IMR-90 (cell line): Measurements from ENCODE around the gene EIF4ENIF1. TPM values are rescaled to one million over a fixed set of nuclear protein-coding genes. Genes with fewer than 3 reads are reported as not detected.

Source experiments
- ATAC-seq: fragments of 200-7000 bp; cut with Tn5 transposase; 2 replicates; pipeline ENCODE4 v1.9.1; 2020; ENCODE audit warnings: low read depth, mild to moderate bottlenecking, moderate library complexity
- BruUV-seq: library from RNA; stranded (reverse); fragments of 400-500 nt; replicated peaks from 2 replicates; lab custom pipeline; 2021; lab: Mats Ljungman, UMichigan
- CTCF ChIA-PET: fragments of 300-600 bp; formaldehyde crosslinking; extraction: SDS; loops from one replicate; lab custom pipeline; 2021; ENCODE audit warnings: antibody characterized with exemption; lab: Yijun Ruan, JAX
- POLR2A ChIA-PET: fragments of 300-600 bp; sonication (Branson Sonifier 250); formaldehyde crosslinking; loops from one replicate; lab custom pipeline; 2022; ENCODE audit warnings: antibody characterized with exemption; ENCODE audit not compliant: unreplicated experiment; lab: Charles Lee
- DNase-seq: peaks from one replicate; pipeline ENCODE4 v3.0.0; 2013
- H2AFZ ChIP-seq: replicated peaks from 2 replicates; pipeline ENCODE3; 2013; ENCODE audit warnings: low read length, mild to moderate bottlenecking; ENCODE audit not compliant: poor library complexity
- H2AK5ac ChIP-seq: 2 replicates; pipeline ENCODE4 v1.6.1; 2013; ENCODE audit warnings: low read depth, low read length, inconsistent platforms
- H2AK9ac ChIP-seq: replicated peaks from 2 replicates; pipeline ENCODE3; 2013; ENCODE audit warnings: mild to moderate bottlenecking, low read depth, low read length, moderate library complexity; ENCODE audit not compliant: poor library complexity
- H2BK120ac ChIP-seq: 2 replicates; pipeline ENCODE4 v1.6.1; 2013; ENCODE audit warnings: low read depth, low read length, inconsistent platforms
- H2BK15ac ChIP-seq: 3 replicates; pipeline ENCODE4 v1.6.1; 2013; ENCODE audit warnings: low read depth, low read length, inconsistent platforms
- H2BK20ac ChIP-seq: 2 replicates; pipeline ENCODE4 v1.6.1; 2013; ENCODE audit warnings: low read depth, mild to moderate bottlenecking, inconsistent platforms, low read length, moderate library complexity
- H2BK5ac ChIP-seq: 2 replicates; pipeline ENCODE4 v1.6.1; 2013; ENCODE audit warnings: mild to moderate bottlenecking, low read depth, low read length, inconsistent platforms; ENCODE audit not compliant: poor library complexity, severe bottlenecking
- H3K14ac ChIP-seq: replicated peaks from 2 replicates; pipeline ENCODE4 v1.6.1; 2013; ENCODE audit warnings: low read depth, low read length, inconsistent platforms
- H3K18ac ChIP-seq: 2 replicates; pipeline ENCODE4 v1.6.1; 2013; ENCODE audit warnings: low read depth, low read length, control low read depth
- H3K23ac ChIP-seq: 2 replicates; pipeline ENCODE4 v1.6.1; 2013; ENCODE audit warnings: low read depth, low read length, inconsistent platforms
- H3K27ac ChIP-seq: 2 replicates; pipeline ENCODE4 v1.5.1; 2013; ENCODE audit warnings: mild to moderate bottlenecking, control low read depth, low read length; ENCODE audit not compliant: insufficient read depth
- H3K27me3 ChIP-seq: 2 replicates; pipeline ENCODE4 v1.6.1; 2013; ENCODE audit warnings: low read length; ENCODE audit not compliant: control insufficient read depth, insufficient read depth
- H3K36me3 ChIP-seq: 2 replicates; pipeline ENCODE4 v1.6.1; 2013; ENCODE audit warnings: low read length, mixed read lengths; ENCODE audit not compliant: control insufficient read depth, insufficient read depth
- H3K4ac ChIP-seq: 2 replicates; pipeline ENCODE4 v1.6.1; 2013; ENCODE audit warnings: low read depth, low read length, inconsistent platforms
- H3K4me1 ChIP-seq: 2 replicates; pipeline ENCODE4 v1.6.1; 2013; ENCODE audit warnings: low read length, mixed read lengths; ENCODE audit not compliant: control insufficient read depth, insufficient read depth
- H3K4me2 ChIP-seq: 2 replicates; pipeline ENCODE4 v1.6.1; 2013; ENCODE audit warnings: low read depth, mild to moderate bottlenecking, control low read depth, low read length, moderate library complexity
- H3K4me3 ChIP-seq: 2 replicates; pipeline ENCODE4 v1.5.1; 2013; ENCODE audit warnings: low read depth, mild to moderate bottlenecking, control low read depth, low read length, moderate library complexity; ENCODE audit not compliant: insufficient read depth
- H3K56ac ChIP-seq: 2 replicates; pipeline ENCODE4 v1.6.1; 2013; ENCODE audit warnings: low read length, inconsistent platforms; ENCODE audit not compliant: insufficient read depth; ENCODE audit errors: extremely low read depth
- H3K79me1 ChIP-seq, 2 experiments: 2 replicates each; pipeline ENCODE4 v1.6.1; 2013; ENCODE audit warnings: low read length in 2 of 2, inconsistent platforms in 1 of 2, low read depth in 1 of 2
- H3K9ac ChIP-seq: 2 replicates; pipeline ENCODE4 v1.6.1; 2013; ENCODE audit warnings: low read depth, low read length, control low read depth
- H3K9me1 ChIP-seq: 2 replicates; pipeline ENCODE4 v1.6.1; 2013; ENCODE audit warnings: low read length, inconsistent platforms; ENCODE audit not compliant: insufficient read depth
- H3K9me3 ChIP-seq: 2 replicates; pipeline ENCODE4 v1.6.1; 2013; ENCODE audit warnings: low read length; ENCODE audit not compliant: control insufficient read depth, insufficient read depth
- H4K20me1 ChIP-seq: 2 replicates; pipeline ENCODE4 v1.6.1; 2013; ENCODE audit warnings: low read length, inconsistent platforms; ENCODE audit not compliant: insufficient read depth
- H4K5ac ChIP-seq: 2 replicates; pipeline ENCODE4 v1.6.1; 2013; ENCODE audit warnings: mild to moderate bottlenecking, low read depth, low read length, control low read depth
- H4K8ac ChIP-seq, 2 experiments: 2 replicates each; pipeline ENCODE4 v1.6.1; 2013; ENCODE audit warnings: low read depth in 2 of 2, low read length in 2 of 2, control low read depth in 1 of 2, inconsistent platforms in 1 of 2
- H4K91ac ChIP-seq: 2 replicates; pipeline ENCODE4 v1.6.1; 2013; ENCODE audit warnings: low read depth, low read length, inconsistent platforms; ENCODE audit not compliant: insufficient read depth
- BHLHE40 ChIP-seq: fragments of 150-350 bp; IDR thresholded peaks from 2 replicates; pipeline ENCODE4 v1.6.1; 2016; ENCODE audit warnings: mild to moderate bottlenecking, low read depth, low read length
- CEBPB ChIP-seq: IDR thresholded peaks from 2 replicates; pipeline ENCODE4 v1.6.1; 2012; ENCODE audit warnings: low read depth, low read length, improper control_type of control experiment
- CHD1 ChIP-seq: IDR thresholded peaks from 2 replicates; pipeline ENCODE4 v1.6.1; 2012; ENCODE audit warnings: low read depth, low read length, improper control_type of control experiment
- CTCF ChIP-seq: conservative IDR thresholded peaks from 2 replicates; pipeline ENCODE4 v1.5.1; 2012; ENCODE audit warnings: mild to moderate bottlenecking, low read depth, low read length, improper control_type of control experiment
- ELK1 ChIP-seq: fragments of 150-350 bp; IDR thresholded peaks from 2 replicates; pipeline ENCODE4 v1.6.1; 2016; ENCODE audit warnings: low read depth, mild to moderate bottlenecking, low read length, moderate library complexity, borderline replicate concordance
- FOS ChIP-seq: fragments of 150-350 bp; IDR thresholded peaks from 2 replicates; pipeline ENCODE4 v1.6.1; 2016; ENCODE audit warnings: low read depth, low read length
- MAFK ChIP-seq: IDR thresholded peaks from 2 replicates; pipeline ENCODE4 v1.6.1; 2012; ENCODE audit warnings: low read depth, low read length, improper control_type of control experiment
- MAZ ChIP-seq: IDR thresholded peaks from 2 replicates; pipeline ENCODE4 v1.6.1; 2012; ENCODE audit warnings: low read depth, mild to moderate bottlenecking, low read length, improper control_type of control experiment, moderate library complexity, borderline replicate concordance
- MXI1 ChIP-seq: IDR thresholded peaks from 2 replicates; pipeline ENCODE4 v1.6.1; 2012; ENCODE audit warnings: low read depth, mild to moderate bottlenecking, low read length, moderate library complexity, borderline replicate concordance
- NFE2L2 ChIP-seq: fragments of 150-350 bp; IDR thresholded peaks from 2 replicates; pipeline ENCODE4 v1.6.1; 2016; ENCODE audit warnings: low read depth, mild to moderate bottlenecking, low read length
- POLR2A ChIP-seq: IDR thresholded peaks from 2 replicates; pipeline ENCODE4 v1.6.1; 2012; ENCODE audit warnings: mild to moderate bottlenecking, low read depth, low read length
- RAD21 ChIP-seq: IDR thresholded peaks from 2 replicates; pipeline ENCODE4 v1.6.1; 2012; ENCODE audit warnings: low read length, improper control_type of control experiment
- RCOR1 ChIP-seq: IDR thresholded peaks from 2 replicates; pipeline ENCODE4 v1.6.1; 2012; ENCODE audit warnings: mild to moderate bottlenecking, low read length, improper control_type of control experiment; ENCODE audit not compliant: insufficient replicate concordance
- RFX5 ChIP-seq: IDR thresholded peaks from 2 replicates; pipeline ENCODE4 v1.8.0; 2012; ENCODE audit warnings: low read depth, mild to moderate bottlenecking, low read length, moderate library complexity
- SMC3 ChIP-seq: fragments of 150-350 bp; IDR thresholded peaks from 2 replicates; pipeline ENCODE4 v1.6.1; 2016; ENCODE audit warnings: low read depth, mild to moderate bottlenecking, antibody characterized with exemption, low read length, moderate library complexity
- USF2 ChIP-seq: fragments of 150-350 bp; IDR thresholded peaks from 2 replicates; pipeline ENCODE4 v1.6.1; 2017; ENCODE audit warnings: mild to moderate bottlenecking, antibody characterized with exemption, low read length, low read depth
- WGBS, 2 experiments: methylation state at CpG; one replicate each; pipeline versions ENCODE4 v1.1.5 to v1.1.7; 2013; ENCODE audit warnings: missing lambda C conversion rate in 2 of 2; ENCODE audit not compliant: insufficient read length in 1 of 2; ENCODE audit errors: extremely low coverage in 2 of 2; 5-methylcytosine and 5-hydroxymethylcytosine counted together
- dilution Hi-C: fragments of 300-500 bp; cut with HindIII; formaldehyde crosslinking; loops from one replicate; pipeline ENCODE4 v1.14.3; 2018; ENCODE audit warnings: low sequenced_read_pairs; ENCODE audit not compliant: unreplicated experiment
- in situ Hi-C: fragments of 300-500 bp; cut with MboI; formaldehyde crosslinking; loops from 3 replicates; pipeline ENCODE4 v1.14.3; 2019; ENCODE audit warnings: low sequenced_read_pairs, inconsistent platforms, mixed read lengths
- intact Hi-C: fragments of 100-400 bp; cut with micrococcal nuclease; formaldehyde crosslinking; loops from 2 replicates; pipeline ENCODE4 v1.10.0; 2022
- polyA plus RNA-seq, 3 experiments: library from polyadenylated mRNA; depleted of rRNA; stranded (reverse); fragments of >200 nt; gene quantifications; 2 replicates each; pipeline ENCODE4 v1.2.3, GENCODE V29; 2012; ENCODE audit warnings: low replicate concordance in 1 of 3
- total RNA-seq: library from RNA; depleted of rRNA; stranded (reverse); fragments of >200 nt; gene quantifications from 2 replicates; pipeline ENCODE4 v1.2.3, GENCODE V29; 2012

Gene EIF4ENIF1
- total and polyA plus RNA-seq, 2 of the 4 experiments (the other 2 are of a cell fraction), result 14.7 to 16.0 TPM

- Histone ChIP-seq H2AFZ (no peak overlapping the region), H3K18ac (no peak overlapping the region), H2BK20ac (no peak overlapping the region), H2BK5ac (no peak overlapping the region), H2AK5ac (no peak overlapping the region), H3K9me1 (no peaks in the 10 kb centered on the region), H3K27ac (no peak overlapping the region), H3K9ac (no peak overlapping the region), H3K4me3 (no peak overlapping the region), H3K27me3 (no peaks in the 10 kb centered on the region), H3K23ac (no peak overlapping the region), H3K14ac (no peak overlapping the region), H3K4me2 (no peak overlapping the region), H4K5ac (no peak overlapping the region), H4K91ac (no peak overlapping the region), H3K56ac (no peak overlapping the region), H3K4me1 (peaks cover 2% of the 10 kb centered on the region; the same call in 1 of the 2 replicates), H2AK9ac (no peak overlapping the region), H4K20me1 (no peaks in the 10 kb centered on the region), H3K4ac (no peak overlapping the region), H3K79me1 (peaks cover 13 to 34% of the 10 kb centered on the region in 2 experiments), H3K9me3 (peaks cover 2% of the 10 kb centered on the region; the same call in 1 of the 2 replicates), H4K8ac (no peak overlapping the region), H2BK15ac (no peak overlapping the region), H2BK120ac (no peak overlapping the region), H3K36me3 (no peaks in the 10 kb centered on the region; the same call in 1 of the 2 replicates)
- TF ChIP-seq ELK1 (no peak), RCOR1 (no peak), FOS (no peak), BHLHE40 (no peak), MAZ (no peak), CHD1 (no peak), MXI1 (no peak), RAD21 (no peak), NFE2L2 (no peak), CTCF (no peak), CEBPB (no peak), RFX5 (no peak), MAFK (no peak), USF2 (no peak), POLR2A (no peak), SMC3 (no peak)
- no peak for ATAC-seq
- no CpG with 5 or more reads among the region's 4 CpGs for WGBS, 2 experiments
- ChIA-PET POLR2A (no interaction called here), CTCF (interaction anchor here (0.7 kb wide), 1 partner anchor 469 kb away, joined by 4 read pairs; no protein-coding TSS in a partner anchor)
- no TSS peak for BruUV-seq
- intact Hi-C loops (no loop called here), dilution Hi-C loops (no loop called here), in situ Hi-C loops (no loop called here)
- DNase-seq, result no peak
Measured at GRCh38 chr22:31508536-31508935, 18.9 kb upstream of the EIF4ENIF1 start.
